Lung (tissue), 12 donors: ENCODE data around the gene HNRNPUL1. TPM values are rescaled to one million over a fixed set of nuclear protein-coding genes. Genes with fewer than 3 reads are reported as not detected.
A peak's percentile ranks its signal among the peaks of the same experiment; 100 is the strongest.

ENCODE experiments used
- ATAC-seq: fragments of 200-7000 bp; cut with Tn5 transposase; one replicate; pipeline ENCODE4 v1.9.1; 2020; ENCODE audit warnings: moderate number of reproducible peaks; ENCODE audit not compliant: insufficient read depth, low FRiP score
- DNase-seq, 3 donors: peaks; one replicate each; pipeline ENCODE4 v3.0.0-alpha.2; 2013 to 2017
- H3K27ac ChIP-seq, 2 donors: one replicate each; pipeline ENCODE4 v1.5.1; 2013; ENCODE audit warnings: mild to moderate bottlenecking in 2 of 2, moderate library complexity in 2 of 2, control low read depth in 1 of 2, inconsistent platforms in 1 of 2, low read depth in 1 of 2, low read length in 1 of 2
- H3K27me3 ChIP-seq, 3 donors: one replicate each; pipeline ENCODE4 v1.5.1; 2013; ENCODE audit warnings: low read length in 2 of 3; ENCODE audit not compliant: control insufficient read depth in 3 of 3, insufficient read depth in 3 of 3
- H3K36me3 ChIP-seq, 4 donors: one replicate each; pipeline ENCODE4 v1.5.1; 2013; ENCODE audit warnings: low read length in 4 of 4, mild to moderate bottlenecking in 1 of 4, moderate library complexity in 1 of 4; ENCODE audit not compliant: control insufficient read depth in 4 of 4, insufficient read depth in 4 of 4
- H3K4me1 ChIP-seq, 5 donors: one replicate each; pipeline ENCODE4 v1.5.1; 2013; ENCODE audit warnings: low read length in 5 of 5, mild to moderate bottlenecking in 2 of 5, moderate library complexity in 1 of 5; ENCODE audit not compliant: control insufficient read depth in 5 of 5, insufficient read depth in 5 of 5
- H3K4me3 ChIP-seq: one replicate; pipeline ENCODE4 v1.5.1; 2013; ENCODE audit warnings: mild to moderate bottlenecking, control low read depth, moderate library complexity
- H3K9ac ChIP-seq, 2 donors: one replicate each; pipeline ENCODE4 v1.5.1; 2013; ENCODE audit warnings: low read length in 2 of 2, control low read depth in 1 of 2; ENCODE audit not compliant: insufficient read depth in 1 of 2
- H3K9me3 ChIP-seq, 4 donors: one replicate each; pipeline ENCODE4 v1.5.1; 2013; ENCODE audit warnings: low read length in 3 of 4, mild to moderate bottlenecking in 1 of 4, moderate library complexity in 1 of 4; ENCODE audit not compliant: control insufficient read depth in 4 of 4, insufficient read depth in 3 of 4
- WGBS, 2 donors: extraction: QIAGEN DNeasy Blood & Tissue Kit; methylation state at CpG; one replicate each; pipeline ENCODE4 v1.1.7; 2013; 5-methylcytosine and 5-hydroxymethylcytosine counted together
- polyA plus RNA-seq, 2 donors: library from polyadenylated mRNA; stranded (reverse); fragments of 200-250 nt; gene quantifications; one replicate each; pipeline ENCODE4 v1.2.1, GENCODE V29; 2013
- total RNA-seq, 2 donors: library from RNA; depleted of rRNA in 1 of 2; stranded (reverse); fragments of >200 nt in 1 of 2; gene quantifications; one replicate each; pipeline ENCODE4 v1.2.1, GENCODE V29; 2014 to 2021
- TF ChIP-seq, protein P1 (sequence below): IDR thresholded peaks from 2 replicates; pipeline ENCODE4 v1.5.1; 2012; ENCODE audit warnings: mild to moderate bottlenecking; ENCODE audit errors: control extremely low read depth, extremely low read depth
- donor health status: control.
- donor health status: control.
- donor health status: Bipolar disorder and iron deficiency.
- donor health status: healthy.
- donor health status: DM: yes; HTN: yes; CAD: no.

The HNRNPUL1 gene
- total and polyA plus RNA-seq, 4 donors: 92.2 to 198 (median 144) TPM

DNA sequence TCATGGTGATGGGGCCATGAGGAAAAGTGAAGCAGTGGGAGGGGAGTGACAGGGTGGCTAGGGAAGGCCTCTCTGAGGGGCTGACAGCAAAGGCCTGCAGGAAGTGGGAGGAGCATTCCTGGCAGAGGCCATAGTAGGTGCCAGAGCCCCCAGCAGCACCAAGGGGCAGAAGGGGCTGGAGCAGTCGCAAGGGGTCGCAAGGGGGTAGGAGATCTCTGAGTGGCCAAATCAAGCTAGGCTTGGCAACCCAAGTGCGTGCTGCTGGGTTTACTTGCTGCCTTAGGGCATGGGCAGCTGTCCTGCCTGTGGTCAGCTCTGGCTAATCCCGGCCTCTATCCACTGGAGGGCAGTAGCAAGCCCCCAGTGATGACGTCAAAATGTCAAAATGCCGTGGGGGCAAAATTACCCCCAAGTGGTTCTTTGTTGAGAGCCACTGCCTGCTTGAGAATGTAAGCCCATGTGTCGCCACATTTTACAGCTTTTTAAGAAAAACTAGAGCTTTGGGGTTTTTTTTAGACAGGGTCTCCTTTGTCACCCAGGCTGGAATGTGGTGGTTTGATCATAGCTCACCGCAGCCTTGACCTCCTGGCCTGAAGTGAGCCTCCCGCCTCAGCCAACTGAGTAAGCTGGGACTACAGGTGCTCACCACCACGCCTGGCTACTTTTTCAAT, 57.6 kb downstream of the HNRNPUL1 start:
- Histone ChIP-seq H3K36me3 (peaks cover 6 to 43% (median 21%) of the 10 kb centered on the region in 4 donors), H3K4me3 (no peak overlapping the region), H3K9me3 (no peaks in the 10 kb centered on the region), H3K4me1 (peaks cover 0 to 26% (median 13%) of the 10 kb centered on the region in 5 donors), H3K9ac (no peak overlapping the region), H3K27ac (peak overlapping the region in 1 of 2 donors; percentile 47), H3K27me3 (no peaks in the 10 kb centered on the region)
- WGBS, 2 donors: 49 to 50% methylated on average over 10 of the region's 10 CpGs
- ATAC-seq (no peak), DNase-seq (peak; percentile 41 to 72 (median 64))
- TF ChIP-seq, protein P1, sequence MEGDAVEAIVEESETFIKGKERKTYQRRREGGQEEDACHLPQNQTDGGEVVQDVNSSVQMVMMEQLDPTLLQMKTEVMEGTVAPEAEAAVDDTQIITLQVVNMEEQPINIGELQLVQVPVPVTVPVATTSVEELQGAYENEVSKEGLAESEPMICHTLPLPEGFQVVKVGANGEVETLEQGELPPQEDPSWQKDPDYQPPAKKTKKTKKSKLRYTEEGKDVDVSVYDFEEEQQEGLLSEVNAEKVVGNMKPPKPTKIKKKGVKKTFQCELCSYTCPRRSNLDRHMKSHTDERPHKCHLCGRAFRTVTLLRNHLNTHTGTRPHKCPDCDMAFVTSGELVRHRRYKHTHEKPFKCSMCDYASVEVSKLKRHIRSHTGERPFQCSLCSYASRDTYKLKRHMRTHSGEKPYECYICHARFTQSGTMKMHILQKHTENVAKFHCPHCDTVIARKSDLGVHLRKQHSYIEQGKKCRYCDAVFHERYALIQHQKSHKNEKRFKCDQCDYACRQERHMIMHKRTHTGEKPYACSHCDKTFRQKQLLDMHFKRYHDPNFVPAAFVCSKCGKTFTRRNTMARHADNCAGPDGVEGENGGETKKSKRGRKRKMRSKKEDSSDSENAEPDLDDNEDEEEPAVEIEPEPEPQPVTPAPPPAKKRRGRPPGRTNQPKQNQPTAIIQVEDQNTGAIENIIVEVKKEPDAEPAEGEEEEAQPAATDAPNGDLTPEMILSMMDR: peak; percentile 44

DNA sequence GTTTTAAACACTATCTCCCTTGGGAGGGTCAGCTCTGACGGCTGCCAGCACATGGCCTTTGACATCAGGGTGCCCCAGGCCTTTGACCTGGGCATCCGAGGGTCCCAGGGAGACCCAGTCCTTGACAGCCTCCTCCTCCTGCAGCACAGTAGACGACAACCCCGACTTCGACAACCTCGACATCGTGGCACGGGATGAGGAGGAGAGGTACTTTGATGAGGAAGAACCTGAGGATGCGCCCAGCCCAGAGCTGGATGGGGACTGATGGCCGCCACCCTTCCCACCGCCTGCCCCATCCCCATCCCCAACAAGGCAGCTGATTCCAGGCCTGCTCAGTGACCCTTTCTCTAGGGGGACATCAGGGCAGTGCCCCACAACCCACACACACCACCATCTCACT, 58.3 kb downstream of the HNRNPUL1 start:
- ATAC-seq (no peak), DNase-seq (no peak)
- whole genome bisulfite sequencing, 2 donors: 89 to 92% methylated on average over 11 of the region's 11 CpGs
- H3K4me1 ChIP-seq: peaks cover 0 to 32% (median 13%) of the 10 kb centered on the region in 5 donors
- peaks cover 0 to 39% (median 15%) of the 10 kb centered on the region in 4 donors for H3K36me3 ChIP-seq
- H3K27ac ChIP-seq: peak overlapping the region; percentile 12 to 41
- no peaks in the 10 kb centered on the region for H3K9me3 ChIP-seq
- no peak overlapping the region for H3K9ac ChIP-seq
- H3K27me3 ChIP-seq: no peaks in the 10 kb centered on the region
- TF ChIP-seq, protein P1: no peak
- H3K4me3 ChIP-seq: no peak overlapping the region

DNA sequence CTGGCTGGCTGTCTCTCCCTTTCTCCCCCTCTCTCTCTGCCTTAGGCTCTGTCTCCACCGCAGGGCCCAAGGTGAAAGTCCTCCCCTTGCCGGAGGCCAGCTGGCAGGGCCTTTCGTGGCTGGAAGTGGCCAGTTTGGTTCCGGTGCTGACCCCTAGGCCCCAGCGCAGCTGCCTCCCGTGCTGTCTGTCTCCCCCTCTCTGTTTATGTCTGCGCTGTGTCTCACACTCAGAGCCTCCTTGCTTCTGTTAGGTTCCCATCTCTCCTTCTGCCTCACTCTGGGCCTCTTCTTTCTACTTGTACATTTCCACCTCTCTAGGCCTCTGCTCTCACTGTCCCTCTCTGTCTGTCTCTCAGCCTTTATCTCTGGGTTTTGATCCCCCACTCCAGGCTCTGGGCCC, 58.9 kb downstream of the HNRNPUL1 start:
- no peaks in the 10 kb centered on the region for H3K27me3 ChIP-seq
- H3K9ac ChIP-seq: no peak overlapping the region
- H3K27ac ChIP-seq: peak overlapping the region; percentile 12 to 41
- peaks cover 0 to 39% (median 15%) of the 10 kb centered on the region in 4 donors for H3K36me3 ChIP-seq
- H3K4me3 ChIP-seq: no peak overlapping the region
- TF ChIP-seq, protein P1: no peak
- peaks cover 0 to 38% (median 14%) of the 10 kb centered on the region in 5 donors for H3K4me1 ChIP-seq
- DNase-seq (no peak), ATAC-seq (no peak)
- no peaks in the 10 kb centered on the region for H3K9me3 ChIP-seq
- 63 to 67% methylated on average over 7 of the region's 7 CpGs for WGBS, 2 donors
